Ovary (tissue), 9 donors: ENCODE results near the gene CDH23. TPM values are rescaled to one million over a fixed set of nuclear protein-coding genes. Genes with fewer than 3 reads are reported as not detected.
A peak's percentile ranks its signal among the peaks of the same experiment; 100 is the strongest.
"Not testable (repeated sequence)": the region's sequence is repeated elsewhere in the genome, so short reads cannot be mapped to it uniquely, and the experiment has no call there.

Source experiments
- DNase-seq, 5 donors: peaks; one replicate each; pipeline ENCODE4 v3.0.0-alpha.2; 2019 to 2020
- H3K27ac ChIP-seq, 2 donors: fragments of 200-600 bp; one replicate each; pipeline versions ENCODE4 v1.5.1 to v1.8.0; 2019 to 2022
- H3K27me3 ChIP-seq: fragments of 200-600 bp; one replicate; pipeline ENCODE4 v1.8.0; 2022
- H3K36me3 ChIP-seq: fragments of 200-600 bp; sonication (generic); one replicate; pipeline ENCODE4 v1.5.1; 2019
- H3K4me1 ChIP-seq: one replicate; pipeline ENCODE4 v1.8.1; 2013; ENCODE audit warnings: mild to moderate bottlenecking, moderate library complexity; ENCODE audit not compliant: insufficient read depth
- H3K4me3 ChIP-seq: fragments of 200-600 bp; sonication (generic); one replicate; pipeline ENCODE4 v1.5.1; 2017
- H3K9me3 ChIP-seq, 2 donors: fragments of 200-600 bp in 1 of 2; sonication (generic) in 1 of 2; one replicate each; pipeline versions ENCODE4 v1.5.1 to v1.8.1; 2013 to 2019; ENCODE audit warnings: mild to moderate bottlenecking in 1 of 2, moderate library complexity in 1 of 2
- EP300 ChIP-seq: sonication (generic); formaldehyde crosslinking; IDR thresholded peaks from one replicate; pipeline ENCODE4 v1.6.1; 2017; ENCODE audit warnings: antibody characterized with exemption
- POLR2A ChIP-seq: fragments of 450-650 bp; IDR thresholded peaks from one replicate; pipeline ENCODE4 v1.6.1; 2017; ENCODE audit warnings: antibody characterized with exemption, mild to moderate bottlenecking, moderate library complexity
- WGBS, 3 donors: extraction: QIAGEN DNeasy Blood & Tissue Kit in 1 of 3; methylation state at CpG; one replicate each; pipeline versions ENCODE4 v1.1.5 to v1.1.7; 2013 to 2017; 5-methylcytosine and 5-hydroxymethylcytosine counted together
- intact Hi-C, 4 donors: fragments of 100-400 bp; cut with DNase I; formaldehyde crosslinking; loops; one replicate each; pipeline versions ENCODE4 v1.11.0 to v1.15.1; 2022 to 2023
- polyA plus RNA-seq, 2 donors: library from polyadenylated mRNA; stranded (reverse); fragments of 200-250 nt in 1 of 2; fragments of 350-450 nt in 1 of 2; fragmentation: Illumina TruSeq in 1 of 2; extraction: RNeasy Lipid Tissue Mini Kit (QIAGEN cat#74804) in 1 of 2; gene quantifications; one replicate each; pipeline ENCODE4 v1.2.3, GENCODE V29; 2013 to 2014
- total RNA-seq, 7 donors: library from RNA; depleted of rRNA in 2 of 7; stranded (reverse); fragments of >200 nt in 2 of 7; fragmentation: NEBNext Ultra II Directional in 3 of 7; extraction: Animal tissue kit (Norgen Biotek cat#: 25700) in 3 of 7; gene quantifications; one replicate each; pipeline versions ENCODE4 v1.1.0 to v1.2.4, GENCODE V29; 2016 to 2023
- TF ChIP-seq, protein P1 (sequence below), 3 donors: fragments of 450-650 bp in 2 of 3; fragments of 200-600 bp in 1 of 3; IDR thresholded peaks; one replicate each; pipeline versions ENCODE4 v1.5.1 to v1.8.0; 2016 to 2022; ENCODE audit warnings: antibody characterized with exemption in 3 of 3, mild to moderate bottlenecking in 1 of 3
- donor health status: DM: no; HTN: no; CAD: no; lungs with moderate emphysema.
- donor health status: DM: no; HTN: no; CAD: no.
- donor health status: Bipolar disorder and iron deficiency.
- donor health status: DM: yes; HTN: yes; CAD: no.
- donor health status: DM: no; HTN: no; CAD: no.
- donor health status: DM: yes; HTN: yes; CAD: no.

The CDH23 gene
- total and polyA plus RNA-seq, 9 donors, result 7.5 to 108 (median 39.1) TPM

DNA sequence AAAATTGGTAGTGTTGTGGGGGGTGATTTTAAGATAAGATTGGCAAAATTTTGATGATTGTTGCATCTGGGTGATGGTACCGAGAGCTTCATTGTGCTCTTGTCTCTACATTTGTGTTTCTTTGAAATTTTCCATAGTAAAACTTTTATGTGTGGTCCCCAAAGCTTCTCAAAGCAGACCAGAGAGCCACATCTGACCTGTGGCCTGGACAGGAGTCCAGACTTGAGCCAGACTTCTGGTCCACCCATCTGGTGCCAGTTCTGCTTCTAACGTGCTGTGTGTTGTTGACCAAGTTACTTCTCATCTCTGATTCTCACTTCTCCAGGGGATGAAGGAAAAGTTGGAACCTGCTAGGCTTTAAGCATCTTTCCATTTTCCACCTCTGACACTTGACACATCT is 202.8 kb downstream of the CDH23 start:
- H3K27ac ChIP-seq, result no peak overlapping the region
- no peak for DNase-seq
- TF ChIP-seq, protein P1, sequence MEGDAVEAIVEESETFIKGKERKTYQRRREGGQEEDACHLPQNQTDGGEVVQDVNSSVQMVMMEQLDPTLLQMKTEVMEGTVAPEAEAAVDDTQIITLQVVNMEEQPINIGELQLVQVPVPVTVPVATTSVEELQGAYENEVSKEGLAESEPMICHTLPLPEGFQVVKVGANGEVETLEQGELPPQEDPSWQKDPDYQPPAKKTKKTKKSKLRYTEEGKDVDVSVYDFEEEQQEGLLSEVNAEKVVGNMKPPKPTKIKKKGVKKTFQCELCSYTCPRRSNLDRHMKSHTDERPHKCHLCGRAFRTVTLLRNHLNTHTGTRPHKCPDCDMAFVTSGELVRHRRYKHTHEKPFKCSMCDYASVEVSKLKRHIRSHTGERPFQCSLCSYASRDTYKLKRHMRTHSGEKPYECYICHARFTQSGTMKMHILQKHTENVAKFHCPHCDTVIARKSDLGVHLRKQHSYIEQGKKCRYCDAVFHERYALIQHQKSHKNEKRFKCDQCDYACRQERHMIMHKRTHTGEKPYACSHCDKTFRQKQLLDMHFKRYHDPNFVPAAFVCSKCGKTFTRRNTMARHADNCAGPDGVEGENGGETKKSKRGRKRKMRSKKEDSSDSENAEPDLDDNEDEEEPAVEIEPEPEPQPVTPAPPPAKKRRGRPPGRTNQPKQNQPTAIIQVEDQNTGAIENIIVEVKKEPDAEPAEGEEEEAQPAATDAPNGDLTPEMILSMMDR (IDR thresholded peaks at IDR 0.05), result no peak
- H3K4me3 ChIP-seq, result no peak overlapping the region
- H3K4me1 ChIP-seq, result peaks cover 22% of the 10 kb centered on the region
- H3K27me3 ChIP-seq, result no peaks in the 10 kb centered on the region
- intact Hi-C loops, result no loop called here
- H3K9me3 ChIP-seq, result no peaks in the 10 kb centered on the region
- H3K36me3 ChIP-seq, result no peaks in the 10 kb centered on the region
- WGBS, 3 donors, result 76 to 92% (median 83%) methylated on average over 2 of the region's 2 CpGs

DNA sequence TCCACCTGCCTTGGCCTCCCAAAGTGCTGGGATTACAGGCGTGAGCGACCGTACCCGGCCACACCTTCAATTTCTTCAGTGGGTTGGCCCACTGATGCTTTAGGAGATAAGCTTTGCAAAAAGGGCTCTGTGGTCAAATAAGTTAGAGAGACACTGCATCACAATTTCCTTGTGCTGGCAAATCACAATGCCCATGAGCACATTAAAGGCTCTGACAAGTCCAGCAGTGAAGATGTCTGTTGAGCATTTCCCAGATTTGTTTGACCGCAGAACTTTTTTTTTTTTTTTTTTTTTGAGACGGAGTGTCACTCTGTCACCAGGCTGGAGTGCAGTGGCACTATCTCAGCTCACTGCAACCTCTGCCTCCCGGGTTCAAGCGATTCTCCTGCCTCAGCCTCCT is 203.5 kb downstream of the CDH23 start:
- 92 to 97% (median 96%) methylated on average over 8 of the region's 8 CpGs for WGBS, 3 donors
- not testable (repeated sequence) for H3K9me3 ChIP-seq, H3K27ac ChIP-seq, H3K27me3 ChIP-seq, DNase-seq, H3K4me3 ChIP-seq, H3K36me3 ChIP-seq
- H3K4me1 ChIP-seq, result peaks cover 22% of the 10 kb centered on the region
- intact Hi-C loops, result loop anchor here in 1 of 4 donors (10.0 kb wide), 2 partner anchors 205 to 285 kb away; partner anchors contain the start of genes CDH23 and SLC29A3

DNA sequence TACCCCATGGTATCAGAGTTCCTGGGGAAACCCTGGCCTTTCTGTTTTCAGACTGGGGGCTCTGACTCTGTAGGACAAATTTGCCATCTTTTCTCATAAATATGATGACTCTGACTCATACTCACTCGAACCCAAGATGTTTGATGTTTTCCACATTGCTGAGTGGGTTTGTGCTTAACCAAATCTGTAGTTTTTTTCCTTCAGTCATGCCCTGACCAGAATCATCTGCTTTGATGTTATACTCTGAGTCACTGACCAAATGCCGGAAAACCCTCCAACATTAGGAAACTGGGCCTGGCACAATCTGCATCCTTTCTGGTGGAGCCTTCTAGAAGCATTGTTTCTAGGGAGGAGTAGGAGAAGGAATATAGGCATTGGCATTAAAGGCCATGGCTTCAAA is 204.1 kb downstream of the CDH23 start:
- H3K4me1 ChIP-seq, result peaks cover 22% of the 10 kb centered on the region
- peak overlapping the region in 1 of 2 donors; percentile 33 for H3K27ac ChIP-seq
- no peaks in the 10 kb centered on the region for H3K9me3 ChIP-seq
- H3K36me3 ChIP-seq, result no peaks in the 10 kb centered on the region
- H3K4me3 ChIP-seq, result no peak overlapping the region
- peak in 1 of 5 donors; percentile 58 for DNase-seq
- no peaks in the 10 kb centered on the region for H3K27me3 ChIP-seq
- intact Hi-C loops, result loop anchor here in 1 of 4 donors (10.0 kb wide), 2 partner anchors 206 to 286 kb away; partner anchors contain the start of genes CDH23 and SLC29A3
- TF ChIP-seq EP300 (no peak), POLR2A (no peak)
- TF ChIP-seq, protein P1 (IDR thresholded peaks at IDR 0.05), result no peak
- WGBS, 3 donors, result 20 to 24% (median 21%) methylated on average over 2 of the region's 2 CpGs

DNA sequence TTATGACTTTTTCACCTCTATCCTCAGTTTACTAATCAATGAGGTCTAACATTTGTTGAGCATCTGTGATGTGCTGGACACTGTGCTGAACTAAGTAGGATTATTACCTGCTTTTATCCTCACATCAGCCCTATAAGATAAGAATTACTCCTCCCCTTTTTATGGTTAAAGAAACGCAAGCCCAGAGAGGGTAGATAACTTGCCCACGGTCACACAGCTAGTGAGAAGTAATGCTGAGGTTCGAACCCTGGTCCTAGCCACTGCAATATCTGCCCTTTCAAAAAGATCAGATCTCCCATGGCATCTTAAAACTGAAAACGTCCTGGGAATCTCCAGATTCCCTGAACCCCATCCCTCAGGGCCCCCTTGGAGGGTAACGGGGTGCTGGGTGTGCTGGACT is 204.6 kb downstream of the CDH23 start:
- Histone ChIP-seq H3K36me3 (no peaks in the 10 kb centered on the region), H3K4me3 (no peak overlapping the region), H3K9me3 (no peaks in the 10 kb centered on the region), H3K4me1 (peaks cover 21% of the 10 kb centered on the region), H3K27me3 (no peaks in the 10 kb centered on the region), H3K27ac (peak overlapping the region in 1 of 2 donors; percentile 33)
- DNase-seq, result no peak
- intact Hi-C loops, result loop anchor here in 1 of 4 donors (10.0 kb wide), 2 partner anchors 206 to 286 kb away; partner anchors contain the start of genes CDH23 and SLC29A3
- 87 to 89% (median 88%) methylated on average over 5 of the region's 5 CpGs for WGBS, 3 donors
- TF ChIP-seq, protein P1 (IDR thresholded peaks at IDR 0.05), result no peak
- no peak for TF ChIP-seq EP300
- TF ChIP-seq POLR2A, result no peak

DNA sequence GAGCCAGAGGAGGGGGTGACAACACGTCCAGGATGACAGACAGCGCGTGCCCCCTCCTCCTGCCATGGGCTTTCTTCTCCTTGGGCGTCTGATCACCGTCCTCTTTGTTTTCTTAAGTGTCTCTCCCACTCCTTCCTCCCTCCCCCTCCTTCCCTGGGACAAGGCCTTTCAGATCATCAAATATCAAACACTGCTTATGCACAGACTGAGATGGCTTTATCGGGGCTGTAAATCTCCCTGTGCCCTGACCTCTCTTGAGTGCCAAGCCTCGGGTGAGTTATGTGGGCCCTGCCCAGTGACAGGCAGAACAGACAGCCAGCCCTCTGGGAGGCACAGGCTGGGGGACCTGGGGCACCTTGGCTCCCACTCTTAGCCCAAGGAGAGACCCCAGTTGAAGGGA is 206.4 kb downstream of the CDH23 start:
- DNase-seq, result no peak
- intact Hi-C loops, result loop anchor here in 1 of 4 donors (10.0 kb wide), 2 partner anchors 208 to 288 kb away; partner anchors contain the start of genes CDH23 and SLC29A3
- Histone ChIP-seq H3K4me1 (peaks cover 5% of the 10 kb centered on the region), H3K36me3 (no peaks in the 10 kb centered on the region), H3K4me3 (no peak overlapping the region), H3K27me3 (no peaks in the 10 kb centered on the region), H3K9me3 (no peaks in the 10 kb centered on the region), H3K27ac (no peak overlapping the region)
- TF ChIP-seq, protein P1 (IDR thresholded peaks at IDR 0.05), result no peak
- no peak for TF ChIP-seq POLR2A
- no peak for TF ChIP-seq EP300
- 61 to 69% (median 67%) methylated on average over 7 of the region's 7 CpGs for WGBS, 3 donors
